Measurements from ENCODE around the gene ZCCHC2. TPM values are rescaled to one million over a fixed set of nuclear protein-coding genes. Genes with fewer than 3 reads are reported as not detected.

ZCCHC2 gene
- total and polyA plus RNA-seq, 4 donors = 7.1 to 25.4 (median 10.8) TPM

DNA sequence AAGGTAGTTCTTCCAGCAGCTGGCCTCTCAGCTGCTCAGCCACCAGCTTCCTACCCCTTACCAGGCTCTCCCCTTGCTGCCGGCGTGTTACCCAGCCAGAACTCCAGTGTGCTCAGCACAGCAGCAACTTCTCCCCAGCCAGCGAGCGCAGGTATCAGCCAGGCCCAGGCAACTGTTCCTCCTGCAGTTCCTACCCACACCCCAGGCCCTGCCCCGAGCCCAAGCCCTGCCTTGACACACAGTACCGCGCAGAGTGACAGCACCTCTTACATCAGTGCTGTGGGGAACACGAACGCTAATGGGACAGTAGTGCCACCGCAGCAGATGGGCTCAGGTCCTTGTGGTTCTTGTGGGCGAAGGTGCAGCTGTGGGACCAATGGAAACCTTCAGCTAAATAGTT is 52.0 kb downstream of the ZCCHC2 start:
- Histone ChIP-seq H3K27ac (ENCODE audit: low read depth in 1 of 2, low read length in 2 of 2) (no peak overlapping the region), H3K4me3 (ENCODE audit: low read depth in 1 of 3, low read length in 3 of 3) (no peak overlapping the region), H3K9me3 (ENCODE audit: control insufficient read depth in 4 of 4, low read length in 3 of 4) (no peaks in the 10 kb centered on the region), H3K36me3 (ENCODE audit: control insufficient read depth in 4 of 4, insufficient read depth in 3 of 4, low read depth in 1 of 4, low read length in 3 of 4) (peaks cover 16 to 60% (median 53%) of the 10 kb centered on the region in 4 donors), H3K27me3 (ENCODE audit: control insufficient read depth in 4 of 4, insufficient read depth in 4 of 4, low read length in 3 of 4) (no peaks in the 10 kb centered on the region), H3K4me1 (ENCODE audit: control insufficient read depth in 4 of 4, insufficient read depth in 4 of 4, low read length in 3 of 4) (peaks cover 0 to 13% (median 2%) of the 10 kb centered on the region in 4 donors), H3K9ac (ENCODE audit: low read depth in 1 of 2, low read length in 2 of 2) (no peak overlapping the region)
- TF ChIP-seq SP1 (IDR thresholded peaks at IDR 0.05) = no peak
- no peak for TF ChIP-seq FOXA2 (IDR thresholded peaks at IDR 0.05)
- TF ChIP-seq EGR1 (IDR thresholded peaks at IDR 0.05; ENCODE audit: low read depth in 2 of 2) = no peak
- TF ChIP-seq, protein P1, sequence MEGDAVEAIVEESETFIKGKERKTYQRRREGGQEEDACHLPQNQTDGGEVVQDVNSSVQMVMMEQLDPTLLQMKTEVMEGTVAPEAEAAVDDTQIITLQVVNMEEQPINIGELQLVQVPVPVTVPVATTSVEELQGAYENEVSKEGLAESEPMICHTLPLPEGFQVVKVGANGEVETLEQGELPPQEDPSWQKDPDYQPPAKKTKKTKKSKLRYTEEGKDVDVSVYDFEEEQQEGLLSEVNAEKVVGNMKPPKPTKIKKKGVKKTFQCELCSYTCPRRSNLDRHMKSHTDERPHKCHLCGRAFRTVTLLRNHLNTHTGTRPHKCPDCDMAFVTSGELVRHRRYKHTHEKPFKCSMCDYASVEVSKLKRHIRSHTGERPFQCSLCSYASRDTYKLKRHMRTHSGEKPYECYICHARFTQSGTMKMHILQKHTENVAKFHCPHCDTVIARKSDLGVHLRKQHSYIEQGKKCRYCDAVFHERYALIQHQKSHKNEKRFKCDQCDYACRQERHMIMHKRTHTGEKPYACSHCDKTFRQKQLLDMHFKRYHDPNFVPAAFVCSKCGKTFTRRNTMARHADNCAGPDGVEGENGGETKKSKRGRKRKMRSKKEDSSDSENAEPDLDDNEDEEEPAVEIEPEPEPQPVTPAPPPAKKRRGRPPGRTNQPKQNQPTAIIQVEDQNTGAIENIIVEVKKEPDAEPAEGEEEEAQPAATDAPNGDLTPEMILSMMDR (IDR thresholded peaks at IDR 0.05; ENCODE audit: low read depth, low read length, missing input control) = no peak
- no peak for TF ChIP-seq NR2F2 (IDR thresholded peaks at IDR 0.05)
- TF ChIP-seq, protein P2, sequence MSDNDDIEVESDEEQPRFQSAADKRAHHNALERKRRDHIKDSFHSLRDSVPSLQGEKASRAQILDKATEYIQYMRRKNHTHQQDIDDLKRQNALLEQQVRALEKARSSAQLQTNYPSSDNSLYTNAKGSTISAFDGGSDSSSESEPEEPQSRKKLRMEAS (IDR thresholded peaks at IDR 0.05) = no peak
- no peak for TF ChIP-seq HNF4G (IDR thresholded peaks at IDR 0.05)
- no peak for TF ChIP-seq TAF1 (conservative IDR thresholded peaks at IDR 0.05)
- TF ChIP-seq, protein P3, sequence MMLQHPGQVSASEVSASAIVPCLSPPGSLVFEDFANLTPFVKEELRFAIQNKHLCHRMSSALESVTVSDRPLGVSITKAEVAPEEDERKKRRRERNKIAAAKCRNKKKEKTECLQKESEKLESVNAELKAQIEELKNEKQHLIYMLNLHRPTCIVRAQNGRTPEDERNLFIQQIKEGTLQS (IDR thresholded peaks at IDR 0.05) = no peak
- TF ChIP-seq RAD21 (IDR thresholded peaks at IDR 0.05) = no peak
- TF ChIP-seq RXRA (IDR thresholded peaks at IDR 0.05) = no peak
- TF ChIP-seq HNF4A (conservative IDR thresholded peaks at IDR 0.05) = no peak
- no peak for DNase-seq (ENCODE audit: low spot score)
- 99% methylated on average over 11 of the region's 11 CpGs for WGBS

DNA sequence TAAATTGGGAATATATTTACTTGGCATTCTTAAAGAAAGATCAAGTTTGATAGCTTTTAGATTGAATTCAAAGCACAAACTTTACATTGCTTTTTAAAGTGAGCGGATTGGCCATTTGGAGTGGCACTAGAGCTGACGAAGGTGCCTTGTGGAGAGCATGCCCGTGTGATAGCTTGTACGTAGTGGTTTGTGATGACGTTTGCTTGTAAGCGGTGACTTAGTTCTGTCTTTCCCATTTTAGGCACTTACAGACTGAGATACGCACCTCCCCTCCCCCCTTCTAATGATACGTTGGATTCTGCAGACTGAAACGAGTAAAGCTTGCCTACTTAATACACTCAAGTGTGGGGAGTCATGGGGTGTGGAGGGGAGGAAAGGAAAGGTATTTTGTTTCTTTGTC is 53.4 kb downstream of the ZCCHC2 start:
- Histone ChIP-seq H3K36me3 (ENCODE audit: control insufficient read depth in 4 of 4, insufficient read depth in 3 of 4, low read depth in 1 of 4, low read length in 3 of 4) (peaks cover 12 to 46% (median 42%) of the 10 kb centered on the region in 4 donors), H3K9ac (ENCODE audit: low read depth in 1 of 2, low read length in 2 of 2) (no peak overlapping the region), H3K9me3 (ENCODE audit: control insufficient read depth in 4 of 4, low read length in 3 of 4) (no peaks in the 10 kb centered on the region), H3K4me1 (ENCODE audit: control insufficient read depth in 4 of 4, insufficient read depth in 4 of 4, low read length in 3 of 4) (peaks cover 0 to 13% (median 2%) of the 10 kb centered on the region in 4 donors), H3K27ac (ENCODE audit: low read depth in 1 of 2, low read length in 2 of 2) (no peak overlapping the region), H3K4me3 (ENCODE audit: low read depth in 1 of 3, low read length in 3 of 3) (no peak overlapping the region), H3K27me3 (ENCODE audit: control insufficient read depth in 4 of 4, insufficient read depth in 4 of 4, low read length in 3 of 4) (no peaks in the 10 kb centered on the region)
- TF ChIP-seq GABPA (IDR thresholded peaks at IDR 0.05 in 1 of 2, conservative IDR thresholded peaks at IDR 0.05 in 1 of 2) (no peak), HNF4G (IDR thresholded peaks at IDR 0.05) (no peak), HNF4A (conservative IDR thresholded peaks at IDR 0.05) (no peak), EGR1 (IDR thresholded peaks at IDR 0.05; ENCODE audit: low read depth in 2 of 2) (no peak), JUND (IDR thresholded peaks at IDR 0.05) (no peak), YY1 (IDR thresholded peaks at IDR 0.05) (no peak), RAD21 (IDR thresholded peaks at IDR 0.05) (no peak), TAF1 (conservative IDR thresholded peaks at IDR 0.05) (no peak), FOXA2 (IDR thresholded peaks at IDR 0.05) (no peak)
- TF ChIP-seq, protein P4, sequence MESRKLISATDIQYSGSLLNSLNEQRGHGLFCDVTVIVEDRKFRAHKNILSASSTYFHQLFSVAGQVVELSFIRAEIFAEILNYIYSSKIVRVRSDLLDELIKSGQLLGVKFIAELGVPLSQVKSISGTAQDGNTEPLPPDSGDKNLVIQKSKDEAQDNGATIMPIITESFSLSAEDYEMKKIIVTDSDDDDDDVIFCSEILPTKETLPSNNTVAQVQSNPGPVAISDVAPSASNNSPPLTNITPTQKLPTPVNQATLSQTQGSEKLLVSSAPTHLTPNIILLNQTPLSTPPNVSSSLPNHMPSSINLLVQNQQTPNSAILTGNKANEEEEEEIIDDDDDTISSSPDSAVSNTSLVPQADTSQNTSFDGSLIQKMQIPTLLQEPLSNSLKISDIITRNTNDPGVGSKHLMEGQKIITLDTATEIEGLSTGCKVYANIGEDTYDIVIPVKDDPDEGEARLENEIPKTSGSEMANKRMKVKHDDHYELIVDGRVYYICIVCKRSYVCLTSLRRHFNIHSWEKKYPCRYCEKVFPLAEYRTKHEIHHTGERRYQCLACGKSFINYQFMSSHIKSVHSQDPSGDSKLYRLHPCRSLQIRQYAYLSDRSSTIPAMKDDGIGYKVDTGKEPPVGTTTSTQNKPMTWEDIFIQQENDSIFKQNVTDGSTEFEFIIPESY (IDR thresholded peaks at IDR 0.05) = no peak
- TF ChIP-seq, protein P5, sequence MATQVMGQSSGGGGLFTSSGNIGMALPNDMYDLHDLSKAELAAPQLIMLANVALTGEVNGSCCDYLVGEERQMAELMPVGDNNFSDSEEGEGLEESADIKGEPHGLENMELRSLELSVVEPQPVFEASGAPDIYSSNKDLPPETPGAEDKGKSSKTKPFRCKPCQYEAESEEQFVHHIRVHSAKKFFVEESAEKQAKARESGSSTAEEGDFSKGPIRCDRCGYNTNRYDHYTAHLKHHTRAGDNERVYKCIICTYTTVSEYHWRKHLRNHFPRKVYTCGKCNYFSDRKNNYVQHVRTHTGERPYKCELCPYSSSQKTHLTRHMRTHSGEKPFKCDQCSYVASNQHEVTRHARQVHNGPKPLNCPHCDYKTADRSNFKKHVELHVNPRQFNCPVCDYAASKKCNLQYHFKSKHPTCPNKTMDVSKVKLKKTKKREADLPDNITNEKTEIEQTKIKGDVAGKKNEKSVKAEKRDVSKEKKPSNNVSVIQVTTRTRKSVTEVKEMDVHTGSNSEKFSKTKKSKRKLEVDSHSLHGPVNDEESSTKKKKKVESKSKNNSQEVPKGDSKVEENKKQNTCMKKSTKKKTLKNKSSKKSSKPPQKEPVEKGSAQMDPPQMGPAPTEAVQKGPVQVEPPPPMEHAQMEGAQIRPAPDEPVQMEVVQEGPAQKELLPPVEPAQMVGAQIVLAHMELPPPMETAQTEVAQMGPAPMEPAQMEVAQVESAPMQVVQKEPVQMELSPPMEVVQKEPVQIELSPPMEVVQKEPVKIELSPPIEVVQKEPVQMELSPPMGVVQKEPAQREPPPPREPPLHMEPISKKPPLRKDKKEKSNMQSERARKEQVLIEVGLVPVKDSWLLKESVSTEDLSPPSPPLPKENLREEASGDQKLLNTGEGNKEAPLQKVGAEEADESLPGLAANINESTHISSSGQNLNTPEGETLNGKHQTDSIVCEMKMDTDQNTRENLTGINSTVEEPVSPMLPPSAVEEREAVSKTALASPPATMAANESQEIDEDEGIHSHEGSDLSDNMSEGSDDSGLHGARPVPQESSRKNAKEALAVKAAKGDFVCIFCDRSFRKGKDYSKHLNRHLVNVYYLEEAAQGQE (IDR thresholded peaks at IDR 0.05) = no peak
- WGBS = 92% methylated on average over 9 of the region's 9 CpGs
- DNase-seq (ENCODE audit: low spot score) = no peak

All from liver (tissue), 9 donors.